Erythroblast (primary cell): ENCODE results near the gene BRME1.

Experiments used
- GATA1 ChIP-seq: IDR thresholded peaks from 2 replicates; pipeline ENCODE4 v1.6.1; 2011; ENCODE audit warnings: low read depth, mild to moderate bottlenecking, control low read depth, low read length, moderate library complexity
- POLR2A ChIP-seq: IDR thresholded peaks from 2 replicates; pipeline ENCODE4 v1.6.1; 2011; ENCODE audit warnings: mild to moderate bottlenecking, low read length

- TF ChIP-seq POLR2A (no peak), GATA1 (no peak)
Observed at GRCh38 chr19:13951043-13951442, 45.1 kb upstream of the BRME1 start.
